Epithelial cell of proximal tubule (primary cell): ENCODE results near the gene MFF. TPM values are rescaled to one million over a fixed set of nuclear protein-coding genes. Genes with fewer than 3 reads are reported as not detected.

Experiments used
- DNase-seq: peaks from one replicate; pipeline ENCODE4 v3.0.0-alpha.2; 2011; ENCODE audit warnings: low read depth
- H3K4me3 ChIP-seq: 2 replicates; pipeline ENCODE4 v1.5.1; 2011; ENCODE audit warnings: low read depth, mild to moderate bottlenecking, low read length
- CTCF ChIP-seq: conservative IDR thresholded peaks from 2 replicates; pipeline ENCODE4 v1.5.1; 2012; ENCODE audit warnings: low read depth, mild to moderate bottlenecking, low read length
- total RNA-seq: library from RNA; depleted of rRNA; stranded (reverse); fragments of >200 nt; gene quantifications from 2 replicates; pipeline ENCODE4 v1.2.3, GENCODE V29; 2015

The MFF gene
- total RNA-seq, 1 donor from 2014 or later: 99.4 TPM

DNA sequence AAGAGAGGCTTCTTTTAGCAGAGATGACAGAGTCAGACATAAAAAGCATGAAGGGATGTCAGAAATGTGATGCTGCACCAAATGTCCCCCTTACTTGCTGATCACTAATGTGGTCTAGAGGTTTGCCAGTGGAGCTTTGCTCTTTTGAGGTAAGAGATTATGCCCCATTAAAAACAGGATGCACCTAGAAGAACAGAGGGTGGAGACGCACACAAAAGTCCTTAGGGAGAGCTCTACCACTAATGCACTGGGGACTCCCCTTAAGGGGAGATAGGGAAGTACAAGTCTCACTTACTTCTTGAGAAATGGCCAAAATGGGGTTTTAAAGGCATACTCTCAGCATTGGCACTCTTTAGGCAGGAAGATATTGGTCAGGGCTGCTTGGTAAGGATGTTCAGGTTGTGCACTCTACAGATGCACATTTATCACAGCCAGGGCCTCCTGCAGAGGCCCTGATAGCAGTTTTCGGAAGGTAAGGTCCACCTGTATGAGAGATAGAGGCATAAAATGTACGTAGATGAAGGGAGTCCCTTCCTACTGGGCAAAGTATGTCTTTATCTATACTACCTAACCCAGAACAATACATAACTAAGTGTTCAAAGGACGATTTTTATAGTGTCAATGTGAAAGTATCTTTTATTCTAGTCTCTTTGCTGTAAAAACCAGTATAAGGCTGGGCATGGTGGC lies 79.7 kb downstream of the MFF start:
- DNase-seq: no peak
- no peak overlapping the region for H3K4me3 ChIP-seq
- no peak for TF ChIP-seq CTCF

GRCh38 chr2:227406177-227407031 lies 81.4 kb downstream of the MFF start:
- peak; percentile 95 for DNase-seq
- peak overlapping the region; percentile 27 for H3K4me3 ChIP-seq
- TF ChIP-seq CTCF: peak; percentile 90

Other genes starting within 250 kb of the MFF start
- 1.7 and 5.2 TPM in 2 replicates for gene COL4A4, start 161.0 kb upstream of the MFF start, total RNA-seq
- gene COL4A3, start 160.6 kb upstream of the MFF start, total RNA-seq: under 0.01 and 1.1 TPM in 2 replicates
- not detected in 2 replicates for gene TM4SF20, start 54.1 kb downstream of the MFF start, total RNA-seq
- not detected in 2 replicates for gene SCYGR1, start 62.7 kb downstream of the MFF start, total RNA-seq
- gene AGFG1, start 146.9 kb downstream of the MFF start, total RNA-seq: 75.8 and 132 TPM in 2 replicates